ENCODE measurements around the gene CCDC57.

DNA sequence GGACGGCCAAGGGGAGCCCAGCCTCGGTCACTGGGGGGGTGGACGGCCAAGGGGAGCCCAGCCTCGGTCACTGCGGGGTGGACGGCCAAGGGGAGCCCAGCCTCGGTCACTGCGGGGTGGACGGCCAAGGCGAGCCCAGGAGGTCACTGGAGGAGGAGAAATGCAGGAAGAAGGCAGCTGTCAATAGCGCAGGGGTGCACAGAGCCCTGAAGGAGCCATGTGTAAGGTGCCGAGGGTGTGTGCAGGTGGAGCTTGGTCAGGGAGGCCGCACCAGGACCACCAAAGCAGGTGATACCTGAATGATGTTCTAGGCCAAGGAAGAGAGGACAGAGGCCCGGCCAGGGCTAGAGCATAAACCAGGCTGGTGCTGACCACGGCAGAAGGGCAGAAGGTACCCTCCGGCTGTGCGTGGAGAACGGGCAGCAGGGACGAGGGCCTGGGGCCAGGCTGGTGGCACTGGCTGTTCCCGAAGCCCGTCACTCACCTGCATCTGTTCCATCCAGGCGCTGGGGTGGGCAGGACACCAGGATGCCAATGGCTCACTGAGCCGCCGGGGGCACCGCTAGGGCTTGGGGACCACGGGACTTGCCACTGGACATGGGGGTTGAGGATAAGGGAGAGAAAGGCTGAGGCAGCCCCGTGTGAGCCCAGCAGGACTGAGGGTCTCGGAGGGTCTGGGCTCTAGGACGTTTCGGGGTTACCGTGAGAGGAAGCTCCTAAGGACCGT is 5.9 kb upstream of the CCDC57 start:
- TF ChIP-seq, protein P1, sequence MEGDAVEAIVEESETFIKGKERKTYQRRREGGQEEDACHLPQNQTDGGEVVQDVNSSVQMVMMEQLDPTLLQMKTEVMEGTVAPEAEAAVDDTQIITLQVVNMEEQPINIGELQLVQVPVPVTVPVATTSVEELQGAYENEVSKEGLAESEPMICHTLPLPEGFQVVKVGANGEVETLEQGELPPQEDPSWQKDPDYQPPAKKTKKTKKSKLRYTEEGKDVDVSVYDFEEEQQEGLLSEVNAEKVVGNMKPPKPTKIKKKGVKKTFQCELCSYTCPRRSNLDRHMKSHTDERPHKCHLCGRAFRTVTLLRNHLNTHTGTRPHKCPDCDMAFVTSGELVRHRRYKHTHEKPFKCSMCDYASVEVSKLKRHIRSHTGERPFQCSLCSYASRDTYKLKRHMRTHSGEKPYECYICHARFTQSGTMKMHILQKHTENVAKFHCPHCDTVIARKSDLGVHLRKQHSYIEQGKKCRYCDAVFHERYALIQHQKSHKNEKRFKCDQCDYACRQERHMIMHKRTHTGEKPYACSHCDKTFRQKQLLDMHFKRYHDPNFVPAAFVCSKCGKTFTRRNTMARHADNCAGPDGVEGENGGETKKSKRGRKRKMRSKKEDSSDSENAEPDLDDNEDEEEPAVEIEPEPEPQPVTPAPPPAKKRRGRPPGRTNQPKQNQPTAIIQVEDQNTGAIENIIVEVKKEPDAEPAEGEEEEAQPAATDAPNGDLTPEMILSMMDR (IDR thresholded peaks at IDR 0.05) = no peak
- no peak for TF ChIP-seq POLR2A (IDR thresholded peaks at IDR 0.05)

All from heart left ventricle (tissue), 13 donors.